ENCODE measurements around the gene AGTRAP.

DNA sequence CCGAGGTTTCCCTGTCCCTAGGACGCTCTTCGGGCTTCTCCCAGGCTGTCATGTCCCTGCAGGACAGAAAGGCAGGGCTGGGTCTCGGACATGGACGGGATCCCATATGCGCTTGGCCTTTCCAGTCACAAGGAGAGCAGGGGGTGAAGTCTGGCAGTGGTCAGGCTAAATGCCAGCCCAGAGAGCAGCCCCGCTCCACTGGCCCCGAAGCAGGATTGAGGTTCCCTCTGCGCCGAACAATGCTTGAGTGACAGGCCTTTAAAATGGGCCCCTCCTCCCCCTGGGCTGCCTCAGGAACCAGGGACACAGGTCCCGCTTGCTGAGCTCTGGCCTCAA lies 31.8 kb upstream of the AGTRAP start:
- TF ChIP-seq, protein P1, sequence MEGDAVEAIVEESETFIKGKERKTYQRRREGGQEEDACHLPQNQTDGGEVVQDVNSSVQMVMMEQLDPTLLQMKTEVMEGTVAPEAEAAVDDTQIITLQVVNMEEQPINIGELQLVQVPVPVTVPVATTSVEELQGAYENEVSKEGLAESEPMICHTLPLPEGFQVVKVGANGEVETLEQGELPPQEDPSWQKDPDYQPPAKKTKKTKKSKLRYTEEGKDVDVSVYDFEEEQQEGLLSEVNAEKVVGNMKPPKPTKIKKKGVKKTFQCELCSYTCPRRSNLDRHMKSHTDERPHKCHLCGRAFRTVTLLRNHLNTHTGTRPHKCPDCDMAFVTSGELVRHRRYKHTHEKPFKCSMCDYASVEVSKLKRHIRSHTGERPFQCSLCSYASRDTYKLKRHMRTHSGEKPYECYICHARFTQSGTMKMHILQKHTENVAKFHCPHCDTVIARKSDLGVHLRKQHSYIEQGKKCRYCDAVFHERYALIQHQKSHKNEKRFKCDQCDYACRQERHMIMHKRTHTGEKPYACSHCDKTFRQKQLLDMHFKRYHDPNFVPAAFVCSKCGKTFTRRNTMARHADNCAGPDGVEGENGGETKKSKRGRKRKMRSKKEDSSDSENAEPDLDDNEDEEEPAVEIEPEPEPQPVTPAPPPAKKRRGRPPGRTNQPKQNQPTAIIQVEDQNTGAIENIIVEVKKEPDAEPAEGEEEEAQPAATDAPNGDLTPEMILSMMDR (IDR thresholded peaks at IDR 0.05), result no peak
- TF ChIP-seq EP300 (IDR thresholded peaks at IDR 0.05), result no peak
- TF ChIP-seq POLR2A (IDR thresholded peaks at IDR 0.05), result no peak

Measured in ovary (tissue), 3 donors.